NCI-H2171 (cell line): ENCODE results near the gene BTBD19.

Source experiments
- DNase-seq: peaks from one replicate; lab custom pipeline; 2025; lab: John Stamatoyannopoulos, UW

The BTBD19 gene

GRCh38 chr1:44857446-44857845 is 49.1 kb downstream of the BTBD19 start:
- DNase-seq = no peak

- no peak for DNase-seq
Measured at GRCh38 chr1:44860331-44860730, 52.0 kb downstream of the BTBD19 start.

- DNase-seq = no peak
Measured at GRCh38 chr1:44860891-44861425, 52.6 kb downstream of the BTBD19 start.

GRCh38 chr1:44862829-44863401 is 54.6 kb downstream of the BTBD19 start:
- DNase-seq = no peak
